K562 (cell line): ENCODE data around the gene PCSK6. TPM values are rescaled to one million over a fixed set of nuclear protein-coding genes. Genes with fewer than 3 reads are reported as not detected.
A peak's percentile ranks its signal among the peaks of the same experiment; 100 is the strongest.

Experiments
- ATAC-seq: fragments of 200-7000 bp; cut with Tn5 transposase; 3 replicates; pipeline ENCODE4 v1.9.1; 2020; ENCODE audit warnings: moderate library complexity
- BruUV-seq: library from RNA; stranded (reverse); fragments of 400-500 nt; replicated peaks from 2 replicates; lab custom pipeline; 2021; lab: Mats Ljungman, UMichigan
- CTCF ChIA-PET: fragments of 300-600 bp; formaldehyde crosslinking; extraction: SDS; loops from one replicate; lab custom pipeline; 2021; ENCODE audit warnings: low intra/inter-chr PET ratio; lab: Yijun Ruan, JAX
- POLR2A ChIA-PET: fragments of 300-600, 350-650 bp; sonication (Branson Sonifier 250); formaldehyde crosslinking; extraction: SDS; loops from one replicate; lab custom pipeline; 2021; ENCODE audit warnings: antibody characterized with exemption, inconsistent platforms; lab: Yijun Ruan, JAX
- DNase-seq, 4 experiments: peaks; one replicate each; pipeline versions ENCODE4 v3.0.0 to v3.0.0-alpha.2; 2011 to 2018; ENCODE audit warnings: low spot score in 3 of 4, mixed read lengths in 3 of 4; ENCODE audit errors: extremely low read depth in 1 of 4
- FAIRE-seq: peaks from 2 replicates; lab custom pipeline; 2011; peaks lifted over from hg19 to GRCh38; lab: Jason Lieb, UNC
- H2AFZ ChIP-seq: 2 replicates; pipeline ENCODE4 v1.6.0; 2011; ENCODE audit warnings: low read depth, low read length, control low read depth, inconsistent platforms
- H3K27ac ChIP-seq: fragments of 200-600 bp; 3 replicates; pipeline ENCODE4 v1.8.0; 2011; ENCODE audit warnings: low read depth, mild to moderate bottlenecking, control low read depth, inconsistent platforms, low read length, moderate library complexity, mixed read lengths; ENCODE audit errors: extremely low read depth
- H3K27me3 ChIP-seq, 2 experiments: fragments of 300-600 bp in 1 of 2; 2 replicates in 1 of 2; 3 replicates in 1 of 2; pipeline versions ENCODE4 v1.6.0 to v1.8.0; 2011; ENCODE audit warnings: inconsistent platforms in 2 of 2, low read length in 2 of 2, mild to moderate bottlenecking in 1 of 2, mixed read lengths in 1 of 2, moderate library complexity in 1 of 2; ENCODE audit not compliant: control insufficient read depth in 2 of 2, insufficient read depth in 2 of 2
- H3K36me3 ChIP-seq: fragments of 300-600 bp; 3 replicates; pipeline ENCODE4 v1.8.0; 2011; ENCODE audit warnings: mild to moderate bottlenecking, low read length, inconsistent platforms; ENCODE audit not compliant: control insufficient read depth, insufficient read depth
- H3K4me1 ChIP-seq, 2 experiments: fragments of 200-600 bp in 1 of 2; replicated peaks in 1 of 2; 2 replicates in 1 of 2; 3 replicates in 1 of 2; pipeline versions ENCODE4 v1.5.1 to v1.8.0; 2011; ENCODE audit warnings: inconsistent platforms in 2 of 2, low read length in 2 of 2, mild to moderate bottlenecking in 1 of 2, mixed read lengths in 1 of 2, moderate library complexity in 1 of 2; ENCODE audit not compliant: control insufficient read depth in 2 of 2, insufficient read depth in 2 of 2
- H3K4me2 ChIP-seq: 2 replicates; pipeline ENCODE4 v1.6.1; 2011; ENCODE audit warnings: low read length, control low read depth, inconsistent platforms, mixed read lengths; ENCODE audit not compliant: insufficient read depth
- H3K4me3 ChIP-seq: fragments of 200-600 bp; sonication (generic), shearing (Covaris generic); 2 replicates; pipeline ENCODE4 v1.5.1; 2016; ENCODE audit warnings: control low read depth, inconsistent platforms
- H3K79me2 ChIP-seq: fragments of 200-600 bp; 3 replicates; pipeline ENCODE4 v1.8.0; 2011; ENCODE audit warnings: low read length, inconsistent platforms; ENCODE audit not compliant: control insufficient read depth, insufficient read depth
- H3K9ac ChIP-seq, 2 experiments: 2 replicates each; pipeline versions ENCODE4 v1.6.0 to v1.6.1; 2011; ENCODE audit warnings: low read depth in 2 of 2, low read length in 2 of 2, control low read depth in 1 of 2, inconsistent platforms in 1 of 2, mild to moderate bottlenecking in 1 of 2, mixed read lengths in 1 of 2; ENCODE audit not compliant: insufficient read depth in 1 of 2
- H3K9me1 ChIP-seq: one replicate; pipeline ENCODE4 v1.6.0; 2011; ENCODE audit warnings: inconsistent platforms, mild to moderate bottlenecking, low read length, moderate library complexity; ENCODE audit not compliant: control insufficient read depth, insufficient read depth
- H3K9me3 ChIP-seq: replicated peaks from 2 replicates; pipeline ENCODE4 v1.5.1; 2011; ENCODE audit warnings: low read depth, low read length, inconsistent platforms; ENCODE audit not compliant: control insufficient read depth, insufficient read depth
- H4K20me1 ChIP-seq: replicated peaks from 2 replicates; pipeline ENCODE4 v1.6.1; 2011; ENCODE audit warnings: low read length, inconsistent platforms, mixed read lengths; ENCODE audit not compliant: control insufficient read depth, insufficient read depth
- BHLHE40 ChIP-seq: IDR thresholded peaks from 2 replicates; pipeline ENCODE4 v1.6.1; 2011; ENCODE audit warnings: low read length, improper control_type of control experiment
- C11orf30 ChIP-seq: fragments of 450-650 bp; IDR thresholded peaks from 2 replicates; pipeline ENCODE4 v1.6.1; 2016; ENCODE audit warnings: low read depth, mild to moderate bottlenecking
- CBX1 ChIP-seq: sonication (generic); IDR thresholded peaks from 2 replicates; pipeline ENCODE4 v1.6.1; 2016; ENCODE audit warnings: antibody characterized with exemption, low read depth, mild to moderate bottlenecking
- CBX2 ChIP-seq: fragments of 200-600 bp; sonication (generic); IDR thresholded peaks from one replicate; pipeline ENCODE4 v1.6.1; 2012; ENCODE audit warnings: mild to moderate bottlenecking, low read length, inconsistent platforms; ENCODE audit not compliant: insufficient read depth, poor library complexity, severe bottlenecking
- CEBPZ ChIP-seq: fragments of 150-350 bp; IDR thresholded peaks from 2 replicates; pipeline ENCODE4 v1.6.1; 2014; ENCODE audit warnings: low read depth, mild to moderate bottlenecking, low read length, borderline replicate concordance
- ELF1 ChIP-seq: fragments of 200-800 bp; sonication (Bioruptor generic); IDR thresholded peaks from 2 replicates; pipeline ENCODE4 v1.6.1; 2016; ENCODE audit warnings: missing genetic modification characterization, missing compliant biosample characterization
- JUNB ChIP-seq: fragments of 450-650 bp; formaldehyde crosslinking; conservative IDR thresholded peaks from 2 replicates; pipeline ENCODE4 v1.4.0; 2020; ENCODE audit warnings: mild to moderate bottlenecking
- MAFK ChIP-seq: IDR thresholded peaks from 2 replicates; pipeline ENCODE4 v1.6.1; 2011; ENCODE audit warnings: low read length, improper control_type of control experiment
- MCM2 ChIP-seq: fragments of 450-650 bp; IDR thresholded peaks from 2 replicates; pipeline ENCODE4 v1.6.1; 2017; ENCODE audit warnings: low read depth, mild to moderate bottlenecking
- NFE2 ChIP-seq: IDR thresholded peaks from 2 replicates; pipeline ENCODE4 v1.6.1; 2014; ENCODE audit warnings: antibody characterized with exemption, low read depth
- OTX1 ChIP-seq: fragments of 450-650 bp; formaldehyde crosslinking; IDR thresholded peaks from 2 replicates; pipeline ENCODE4 v1.4.0; 2022; ENCODE audit warnings: mild to moderate bottlenecking
- POLR2AphosphoS2 ChIP-seq: IDR thresholded peaks from 2 replicates; pipeline ENCODE4 v1.6.1; 2012; ENCODE audit warnings: low read length, improper control_type of control experiment
- SMAD3 ChIP-seq: fragments of 450-650 bp; formaldehyde crosslinking; conservative IDR thresholded peaks from 2 replicates; pipeline ENCODE4 v1.4.0; 2020; ENCODE audit warnings: mild to moderate bottlenecking
- XRCC3 ChIP-seq: fragments of 450-650 bp; IDR thresholded peaks from 2 replicates; pipeline ENCODE4 v1.6.1; 2017; ENCODE audit warnings: mild to moderate bottlenecking, moderate library complexity
- ZNF316 ChIP-seq: fragments of 450-650 bp; IDR thresholded peaks from 2 replicates; pipeline ENCODE4 v1.6.1; 2016
- ZNF518B ChIP-seq: fragments of 250-450 bp; sonication (Bioruptor Pico); IDR thresholded peaks from 2 replicates; pipeline ENCODE4 v1.5.0; 2021; ENCODE audit warnings: mild to moderate bottlenecking, moderate library complexity
- WGBS: fragments of 100-300 bp; shearing (Covaris generic); methylation state at CpG from one replicate; pipeline ENCODE4 v1.1.6; 2016; ENCODE audit warnings: low coverage, mixed read lengths; ENCODE audit not compliant: insufficient coverage; ENCODE audit errors: missing lambda C conversion rate; 5-methylcytosine and 5-hydroxymethylcytosine counted together
- in situ Hi-C: fragments of 300-500 bp; cut with MboI; formaldehyde crosslinking; loops from 4 replicates; pipeline ENCODE4 v1.15.0; 2018; ENCODE audit warnings: inconsistent platforms, mixed read lengths
- intact Hi-C: fragments of 100-400 bp; cut with micrococcal nuclease; formaldehyde crosslinking; loops from 2 replicates; pipeline ENCODE4 v1.14.2; 2022
- polyA plus RNA-seq, 8 experiments: library from polyadenylated mRNA; depleted of rRNA in 4 of 8; stranded (reverse) in 5 of 8; unstranded in 3 of 8; fragments of >200 nt; fragmentation: Nextera tagmentation in 2 of 8; fragmentation: Illumina TruSeq in 1 of 8; extraction: Ambion mirVana in 2 of 8; extraction: Trizol in 1 of 8; gene quantifications; 2 replicates each; pipeline versions ENCODE4 v1.2.1 to v1.2.3, GENCODE V29; 2011 to 2014; ENCODE audit warnings: inconsistent platforms in 1 of 8, missing spikeins in 1 of 8
- total RNA-seq, 7 experiments: library from RNA; depleted of rRNA in 6 of 7; stranded (reverse); fragments of >200 nt in 6 of 7; fragmentation: Illumina TruSeq in 2 of 7; extraction: Trizol in 2 of 7; gene quantifications; 2 replicates each; pipeline versions ENCODE4 v1.2.1 to v1.2.3, GENCODE V29; 2011 to 2021; ENCODE audit warnings: low replicate concordance in 1 of 7

PCSK6 gene
- total and polyA plus RNA-seq, 9 of the 15 experiments (the other 6 are each of a cell fraction or from before 2014, with no cell fraction given) = 2.2 to 32.6 (median 14.5) TPM

- H3K4me3 ChIP-seq = no peak overlapping the region
- ATAC-seq = no peak
- peaks cover 3% of the 10 kb centered on the region for H3K9me1 ChIP-seq
- BruUV-seq = no TSS peak
- H3K36me3 ChIP-seq = no peaks in the 10 kb centered on the region
- H3K27me3 ChIP-seq = peaks cover 4 to 48% of the 10 kb centered on the region in 2 experiments; a peak in 4 of 5 replicates
- no peak overlapping the region for H3K4me2 ChIP-seq
- intact Hi-C loops = no loop called here
- H3K4me1 ChIP-seq = peaks cover 26 to 38% of the 10 kb centered on the region in 2 experiments; a peak in 4 of 5 replicates
- in situ Hi-C loops = loop anchor here (10.0 kb wide), 1 partner anchor 195 kb away; no protein-coding TSS in a partner anchor
- no peak overlapping the region for H3K27ac ChIP-seq
- no peaks in the 10 kb centered on the region for H3K9me3 ChIP-seq
- no peak overlapping the region for H2AFZ ChIP-seq
- CTCF ChIA-PET = no interaction called here
- H3K9ac ChIP-seq = 0 out of 4 replicates have a peak overlapping the region, but pooled peaks of 1 of the 2 experiments have one; percentile 33
- FAIRE-seq = no peak
- no peaks in the 10 kb centered on the region for H4K20me1 ChIP-seq
- 27% methylated on average over 11 of the region's 11 CpGs for WGBS
- no peaks in the 10 kb centered on the region for H3K79me2 ChIP-seq
- no peak for DNase-seq
- POLR2A ChIA-PET = interaction anchor here (0.8 to 1.1 kb wide), 2 partner anchors 108 to 140 kb away, joined by 3 to 5 read pairs; no protein-coding TSS in a partner anchor
- TF ChIP-seq MAFK (peak; percentile 57; the same call in 1 of the 2 replicates), SMAD3 (no peak), CBX1 (no peak), JUNB (CRISPR knock-in tag) (no peak), XRCC3 (no peak), CEBPZ (no peak), ZNF518B (CRISPR knock-in tag) (no peak), ZNF316 (0 out of 2 replicates have a peak, but pooled peaks have one; percentile 17), POLR2AphosphoS2 (no peak), OTX1 (CRISPR knock-in tag) (no peak), ELF1 (tag) (0 out of 2 replicates have a peak, but pooled peaks have one; percentile 19), BHLHE40 (peak; percentile 86), MCM2 (no peak), NFE2 (peak; percentile 56), C11orf30 (peak; percentile 54), CBX2 (no peak)
These were observed 10.6 kb upstream of the PCSK6 start for GRCh38 chr15:101499863-101500713.
